Measurements from ENCODE around the gene DIAPH2. TPM values are rescaled to one million over a fixed set of nuclear protein-coding genes. Genes with fewer than 3 reads are reported as not detected.

Gene DIAPH2
- total RNA-seq, 4 donors from 2014 or later: 11.1 to 26.5 (median 18.7) TPM

DNA sequence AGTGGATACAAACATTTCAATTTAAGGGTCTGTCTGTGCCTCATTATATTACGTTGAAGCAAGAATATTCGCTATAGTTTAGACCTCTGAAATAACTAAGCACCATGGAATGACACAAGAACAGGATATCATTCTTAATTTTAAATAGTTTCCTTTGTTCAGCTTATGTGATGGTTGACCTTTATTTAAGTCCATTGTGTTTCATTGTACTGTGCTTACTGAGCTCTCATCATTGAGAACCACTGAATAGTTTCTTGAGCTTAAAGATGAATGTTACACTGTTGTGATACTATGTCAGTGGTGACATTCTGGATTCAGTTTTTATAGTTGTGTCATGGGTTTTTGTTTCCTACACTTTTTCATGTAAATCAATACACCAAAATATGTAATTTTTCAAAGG, 438.4 kb downstream of the DIAPH2 start:
- no peak for DNase-seq
- no peaks in the 10 kb centered on the region for H3K4me1 ChIP-seq
- TF ChIP-seq CTCF (IDR thresholded peaks at IDR 0.05) (no peak), POLR2A (IDR thresholded peaks at IDR 0.05) (no peak)
- WGBS, 2 donors: 95 to 97% methylated on average over 2 of the region's 2 CpGs
- no peak overlapping the region for H3K4me3 ChIP-seq (replicated peaks in 1 of 3)
- H3K27ac ChIP-seq: no peak overlapping the region
- intact Hi-C loops (cut with DNase I): no loop called here
- H3K9me3 ChIP-seq: no peaks in the 10 kb centered on the region
- H3K27me3 ChIP-seq: no peaks in the 10 kb centered on the region
- no peaks in the 10 kb centered on the region for H3K36me3 ChIP-seq

DNA sequence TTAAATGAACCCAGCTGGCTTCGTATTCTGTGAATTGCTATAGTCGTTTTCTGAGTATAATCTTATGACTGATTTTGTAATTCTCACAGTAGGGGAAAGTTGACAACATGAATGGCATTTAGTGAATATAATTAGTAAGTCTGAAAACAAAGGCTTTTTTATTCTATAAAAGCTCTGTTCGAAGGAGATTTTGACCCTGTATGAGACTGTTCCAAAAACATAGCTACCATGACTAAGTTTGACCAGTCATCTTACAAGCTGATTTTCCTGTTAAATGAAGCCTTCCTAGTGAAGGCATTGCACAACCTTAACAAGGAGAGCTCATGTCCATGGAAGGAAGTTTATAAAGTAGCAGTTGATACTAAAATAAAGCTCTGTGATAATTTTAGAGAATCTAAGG, 441.4 kb downstream of the DIAPH2 start:
- H3K27ac ChIP-seq: no peak overlapping the region

DNA sequence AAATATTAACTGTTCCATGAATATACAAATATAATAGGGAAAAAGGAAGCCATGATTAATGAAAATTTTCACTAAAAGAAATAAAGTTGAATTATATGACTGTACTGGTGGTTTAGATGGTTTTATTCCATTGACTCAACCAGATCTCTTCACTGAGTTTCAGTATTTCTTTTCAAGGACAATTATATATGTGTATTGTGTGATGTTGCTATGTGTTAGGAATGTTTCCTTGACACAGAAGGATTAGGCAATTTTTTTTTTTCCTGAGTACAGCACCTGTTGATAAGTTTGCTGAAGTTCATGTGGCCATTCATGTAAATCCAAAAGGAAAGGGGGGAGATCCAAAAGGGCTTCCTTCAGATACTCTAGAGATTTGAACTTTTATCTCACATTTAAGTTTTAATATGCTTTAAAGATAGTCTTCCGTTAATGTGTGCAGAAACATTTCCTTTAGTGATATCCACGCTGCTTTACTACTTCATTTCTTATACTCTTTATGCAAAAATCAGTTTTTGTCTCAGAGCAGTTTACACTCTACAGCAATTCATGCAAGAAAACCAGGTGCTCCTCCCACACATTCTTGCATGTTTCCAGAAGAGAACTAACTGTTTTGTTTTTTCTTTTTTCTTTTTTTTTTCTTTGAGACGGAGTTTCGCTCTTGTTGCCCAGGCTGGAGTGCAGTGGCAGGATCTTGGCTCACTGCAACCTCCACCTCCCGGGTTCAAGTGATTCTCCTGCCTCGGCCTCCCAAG, 448.2 kb downstream of the DIAPH2 start:
- no peaks in the 10 kb centered on the region for H3K27me3 ChIP-seq
- 63 to 83% methylated on average over 6 of the region's 6 CpGs for whole genome bisulfite sequencing, 2 donors
- H3K9me3 ChIP-seq: no peaks in the 10 kb centered on the region
- DNase-seq: no peak
- no peaks in the 10 kb centered on the region for H3K4me1 ChIP-seq
- TF ChIP-seq CTCF (IDR thresholded peaks at IDR 0.05) (no peak), POLR2A (IDR thresholded peaks at IDR 0.05) (no peak)
- no peak overlapping the region for H3K4me3 ChIP-seq (replicated peaks in 1 of 3)
- H3K36me3 ChIP-seq: no peaks in the 10 kb centered on the region
- intact Hi-C loops (cut with DNase I): no loop called here
- H3K27ac ChIP-seq: no peak overlapping the region

More for the DNA sequence above, 441.4 kb downstream of the DIAPH2 start:
- TF ChIP-seq CTCF (IDR thresholded peaks at IDR 0.05) (no peak), POLR2A (IDR thresholded peaks at IDR 0.05) (no peak)
- intact Hi-C loops (cut with DNase I): no loop called here
- no peaks in the 10 kb centered on the region for H3K27me3 ChIP-seq
- H3K36me3 ChIP-seq: no peaks in the 10 kb centered on the region
- no peak for DNase-seq
- no peak overlapping the region for H3K4me3 ChIP-seq (replicated peaks in 1 of 3)
- no peaks in the 10 kb centered on the region for H3K4me1 ChIP-seq
- H3K9me3 ChIP-seq: no peaks in the 10 kb centered on the region
- WGBS, 2 donors: 74 to 87% methylated on average over 3 of the region's 3 CpGs

- intact Hi-C loops (cut with DNase I): no loop called here
- Histone ChIP-seq H3K27ac (no peak overlapping the region), H3K4me1 (no peaks in the 10 kb centered on the region), H3K27me3 (no peaks in the 10 kb centered on the region), H3K4me3 (replicated peaks in 1 of 3) (no peak overlapping the region), H3K9me3 (no peaks in the 10 kb centered on the region), H3K36me3 (no peaks in the 10 kb centered on the region)
- WGBS, 2 donors: 92 to 96% methylated on average over 1 of the region's 1 CpG
- TF ChIP-seq POLR2A (IDR thresholded peaks at IDR 0.05) (no peak), CTCF (IDR thresholded peaks at IDR 0.05) (no peak)
- DNase-seq: no peak
These were observed 461.3 kb downstream of the DIAPH2 start for GRCh38 chrX:97145934-97146333.

DNA sequence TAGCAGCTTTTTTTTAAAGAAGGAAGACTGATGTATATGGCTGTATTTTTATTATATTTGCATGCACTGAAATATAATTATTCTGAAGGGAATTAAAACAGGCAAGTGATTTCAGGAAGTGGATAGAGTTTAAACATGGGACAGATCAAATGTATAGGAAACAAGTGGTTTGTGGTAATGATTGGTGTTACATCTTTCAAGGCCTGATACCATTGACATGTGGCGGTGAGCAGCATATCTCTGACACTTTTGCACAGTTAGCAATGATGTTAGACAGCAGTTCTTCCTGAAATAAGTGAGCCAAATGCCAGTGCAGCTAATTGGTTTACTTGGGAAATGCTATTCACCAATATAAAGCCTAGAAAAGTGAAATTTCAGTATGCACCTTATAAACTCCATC, 471.2 kb downstream of the DIAPH2 start:
- H3K4me1 ChIP-seq: no peaks in the 10 kb centered on the region
- WGBS, 2 donors: 79 to 95% methylated on average over 1 of the region's 1 CpG

More for the DNA sequence above, 471.2 kb downstream of the DIAPH2 start:
- H3K27ac ChIP-seq: no peak overlapping the region
- TF ChIP-seq POLR2A (IDR thresholded peaks at IDR 0.05): no peak
- no peak for TF ChIP-seq CTCF (IDR thresholded peaks at IDR 0.05)
- H3K36me3 ChIP-seq: no peaks in the 10 kb centered on the region
- no peak for DNase-seq
- no peaks in the 10 kb centered on the region for H3K9me3 ChIP-seq
- no peaks in the 10 kb centered on the region for H3K27me3 ChIP-seq
- no peak overlapping the region for H3K4me3 ChIP-seq (replicated peaks in 1 of 3)
- intact Hi-C loops (cut with DNase I): no loop called here
